Upper lobe of left lung (tissue), 6 donors: ENCODE results near the gene ANKRD40CL. TPM values are rescaled to one million over a fixed set of nuclear protein-coding genes. Genes with fewer than 3 reads are reported as not detected.
A peak's percentile ranks its signal among the peaks of the same experiment; 100 is the strongest.

ENCODE experiments used
- ATAC-seq, 2 donors: fragments of 200-7000 bp; cut with Tn5 transposase; one replicate each; pipeline ENCODE4 v1.9.1; 2022; ENCODE audit warnings: mild to moderate bottlenecking in 2 of 2, moderate library complexity in 2 of 2; ENCODE audit not compliant: low FRiP score in 2 of 2
- DNase-seq, 2 donors: peaks; one replicate each; pipeline ENCODE4 v3.0.0-alpha.2; 2019 to 2020
- H3K27ac ChIP-seq, 4 donors: fragments of 200-600 bp; sonication (generic); one replicate each; pipeline ENCODE4 v1.5.1; 2016 to 2019
- H3K27me3 ChIP-seq, 4 donors: fragments of 200-600 bp; sonication (generic); one replicate each; pipeline ENCODE4 v1.5.1; 2017 to 2019
- H3K36me3 ChIP-seq, 4 donors: fragments of 200-600 bp; sonication (generic); one replicate each; pipeline ENCODE4 v1.5.1; 2016 to 2019
- H3K4me1 ChIP-seq, 4 donors: fragments of 200-600 bp; sonication (generic); one replicate each; pipeline ENCODE4 v1.5.1; 2018 to 2019
- H3K4me3 ChIP-seq, 4 donors: fragments of 200-600 bp; sonication (generic); one replicate each; pipeline ENCODE4 v1.5.1; 2017 to 2019; ENCODE audit warnings: mild to moderate bottlenecking in 2 of 4, moderate library complexity in 1 of 4
- H3K9me3 ChIP-seq, 4 donors: fragments of 200-600 bp; sonication (generic); one replicate each; pipeline ENCODE4 v1.5.1; 2018 to 2019
- CTCF ChIP-seq, 6 experiments: fragments of 450-650 bp in 4 of 6; fragments of 200-600 bp in 2 of 6; sonication (generic) in 2 of 6; IDR thresholded peaks; one replicate each; pipeline ENCODE4 v1.5.1; 2016 to 2019; ENCODE audit warnings: antibody characterized with exemption in 6 of 6
- EP300 ChIP-seq, 4 donors: sonication (generic); formaldehyde crosslinking; IDR thresholded peaks; one replicate each; pipeline ENCODE4 v1.5.1; 2017; ENCODE audit warnings: antibody characterized with exemption in 4 of 4, control low read depth in 2 of 4
- POLR2A ChIP-seq, 4 donors: fragments of 450-650 bp; IDR thresholded peaks; one replicate each; pipeline ENCODE4 v1.5.1; 2016 to 2017; ENCODE audit warnings: antibody characterized with exemption in 4 of 4, mild to moderate bottlenecking in 2 of 4
- POLR2AphosphoS5 ChIP-seq, 2 donors: sonication (generic); formaldehyde crosslinking; IDR thresholded peaks; one replicate each; pipeline ENCODE4 v1.5.1; 2017; ENCODE audit warnings: antibody characterized with exemption in 2 of 2
- WGBS, 2 donors: methylation state at CpG; one replicate each; pipeline ENCODE4 v1.1.5; 2017 to 2018; 5-methylcytosine and 5-hydroxymethylcytosine counted together
- total RNA-seq, 6 donors: library from RNA; depleted of rRNA in 4 of 6; stranded (reverse); fragments of >200 nt in 4 of 6; gene quantifications; one replicate each; pipeline versions ENCODE4 v1.1.0 to v1.2.1, GENCODE V29; 2016 to 2021
- donor health status: DM: no; HTN: no; CAD: no; lungs with moderate emphysema.
- donor health status: DM: no; HTN: yes; CAD: no; lungs with severe emphysema.

Gene ANKRD40CL
- total RNA-seq, 6 donors from 2014 or later: not detected

GRCh38 chr17:50765454-50766221 lies 1.7 kb downstream of the ANKRD40CL start:
- H3K27ac ChIP-seq: peak overlapping the region in 2 of 4 donors; percentile 16 to 40
- H3K36me3 ChIP-seq: no peaks in the 10 kb centered on the region
- H3K9me3 ChIP-seq: no peaks in the 10 kb centered on the region
- H3K4me1 ChIP-seq: peaks cover 0 to 17% (median 5%) of the 10 kb centered on the region in 4 donors
- TF ChIP-seq POLR2AphosphoS5 (IDR thresholded peaks at IDR 0.05) (peak in 1 of 2 donors; percentile 12), EP300 (IDR thresholded peaks at IDR 0.05) (no peak)
- WGBS, 2 donors: 37 to 64% methylated on average over 6 to 9 of the region's 9 CpGs
- ATAC-seq (peak; percentile 66 to 67), DNase-seq (peak in 1 of 2 donors; percentile 37)
- no peak overlapping the region for H3K4me3 ChIP-seq
- H3K27me3 ChIP-seq: no peaks in the 10 kb centered on the region

- no peak overlapping the region for H3K4me3 ChIP-seq
- H3K4me1 ChIP-seq: peaks cover 0 to 17% (median 5%) of the 10 kb centered on the region in 4 donors
- no peak overlapping the region for H3K27ac ChIP-seq
- H3K36me3 ChIP-seq: no peaks in the 10 kb centered on the region
- 70 to 78% methylated on average over 2 of the region's 2 CpGs for WGBS, 2 donors
- ATAC-seq (no peak), DNase-seq (no peak)
- TF ChIP-seq CTCF (IDR thresholded peaks at IDR 0.05) (no peak), EP300 (IDR thresholded peaks at IDR 0.05) (no peak), POLR2AphosphoS5 (IDR thresholded peaks at IDR 0.05) (no peak), POLR2A (IDR thresholded peaks at IDR 0.05) (no peak)
- no peaks in the 10 kb centered on the region for H3K27me3 ChIP-seq
- H3K9me3 ChIP-seq: no peaks in the 10 kb centered on the region
Observed at GRCh38 chr17:50764734-50765149, 2.6 kb downstream of the ANKRD40CL start.

GRCh38 chr17:50763716-50764475 lies 3.4 kb downstream of the ANKRD40CL start:
- H3K4me1 ChIP-seq: peaks cover 0 to 17% (median 5%) of the 10 kb centered on the region in 4 donors
- H3K4me3 ChIP-seq: no peak overlapping the region
- 64 to 69% methylated on average over 2 of the region's 2 CpGs for WGBS, 2 donors
- no peak overlapping the region for H3K27ac ChIP-seq
- TF ChIP-seq POLR2AphosphoS5 (IDR thresholded peaks at IDR 0.05) (no peak), POLR2A (IDR thresholded peaks at IDR 0.05) (no peak), EP300 (IDR thresholded peaks at IDR 0.05) (no peak), CTCF (IDR thresholded peaks at IDR 0.05) (no peak)
- H3K36me3 ChIP-seq: no peaks in the 10 kb centered on the region
- no peak for ATAC-seq
- no peaks in the 10 kb centered on the region for H3K9me3 ChIP-seq
- H3K27me3 ChIP-seq: no peaks in the 10 kb centered on the region
- DNase-seq: no peak

GRCh38 chr17:50762177-50762576 lies 5.1 kb downstream of the ANKRD40CL start:
- H3K27me3 ChIP-seq: no peaks in the 10 kb centered on the region
- no peak overlapping the region for H3K4me3 ChIP-seq
- no peaks in the 10 kb centered on the region for H3K36me3 ChIP-seq
- ATAC-seq (no peak), DNase-seq (no peak)
- 93 to 94% methylated on average over 2 of the region's 2 CpGs for WGBS, 2 donors
- peaks cover 0 to 17% (median 5%) of the 10 kb centered on the region in 4 donors for H3K4me1 ChIP-seq
- H3K9me3 ChIP-seq: no peaks in the 10 kb centered on the region
- no peak overlapping the region for H3K27ac ChIP-seq
- no peak for TF ChIP-seq EP300 (IDR thresholded peaks at IDR 0.05)
- no peak for TF ChIP-seq CTCF (IDR thresholded peaks at IDR 0.05)
- TF ChIP-seq POLR2A (IDR thresholded peaks at IDR 0.05): no peak
- TF ChIP-seq POLR2AphosphoS5 (IDR thresholded peaks at IDR 0.05): no peak

GRCh38 chr17:50758989-50759544 lies 8.3 kb downstream of the ANKRD40CL start:
- H3K4me3 ChIP-seq: no peak overlapping the region
- H3K4me1 ChIP-seq: peaks cover 0 to 8% (median 0%) of the 10 kb centered on the region in 4 donors
- ATAC-seq (no peak), DNase-seq (no peak)
- 65 to 66% methylated on average over 9 of the region's 9 CpGs for WGBS, 2 donors
- no peak for TF ChIP-seq EP300 (IDR thresholded peaks at IDR 0.05)
- no peak for TF ChIP-seq POLR2A (IDR thresholded peaks at IDR 0.05)
- no peaks in the 10 kb centered on the region for H3K9me3 ChIP-seq
- peaks cover 0 to 21% (median 2%) of the 10 kb centered on the region in 4 donors for H3K36me3 ChIP-seq
- no peaks in the 10 kb centered on the region for H3K27me3 ChIP-seq
- H3K27ac ChIP-seq: no peak overlapping the region
